Astrocyte of the spinal cord (primary cell): ENCODE measurements around the gene ZNF296.

Experiments
- DNase-seq: peaks from one replicate; pipeline ENCODE4 v3.0.0; 2011; ENCODE audit warnings: low read depth, low spot score
- H3K4me3 ChIP-seq: 2 replicates; pipeline ENCODE4 v1.5.1; 2011; ENCODE audit warnings: low read depth, mild to moderate bottlenecking, low read length, moderate library complexity
- in situ Hi-C: cut with HindIII; loops from 2 replicates; pipeline ENCODE4 v1.10.0; 2017; ENCODE audit warnings: low sequenced_read_pairs
- TF ChIP-seq, protein P1 (sequence below): IDR thresholded peaks from 2 replicates; pipeline ENCODE4 v1.5.1; 2012; ENCODE audit warnings: low read depth, mild to moderate bottlenecking, low read length, inconsistent platforms

Gene ZNF296

GRCh38 chr19:45071545-45071938 lies 4.7 kb downstream of the ZNF296 start:
- TF ChIP-seq, protein P1, sequence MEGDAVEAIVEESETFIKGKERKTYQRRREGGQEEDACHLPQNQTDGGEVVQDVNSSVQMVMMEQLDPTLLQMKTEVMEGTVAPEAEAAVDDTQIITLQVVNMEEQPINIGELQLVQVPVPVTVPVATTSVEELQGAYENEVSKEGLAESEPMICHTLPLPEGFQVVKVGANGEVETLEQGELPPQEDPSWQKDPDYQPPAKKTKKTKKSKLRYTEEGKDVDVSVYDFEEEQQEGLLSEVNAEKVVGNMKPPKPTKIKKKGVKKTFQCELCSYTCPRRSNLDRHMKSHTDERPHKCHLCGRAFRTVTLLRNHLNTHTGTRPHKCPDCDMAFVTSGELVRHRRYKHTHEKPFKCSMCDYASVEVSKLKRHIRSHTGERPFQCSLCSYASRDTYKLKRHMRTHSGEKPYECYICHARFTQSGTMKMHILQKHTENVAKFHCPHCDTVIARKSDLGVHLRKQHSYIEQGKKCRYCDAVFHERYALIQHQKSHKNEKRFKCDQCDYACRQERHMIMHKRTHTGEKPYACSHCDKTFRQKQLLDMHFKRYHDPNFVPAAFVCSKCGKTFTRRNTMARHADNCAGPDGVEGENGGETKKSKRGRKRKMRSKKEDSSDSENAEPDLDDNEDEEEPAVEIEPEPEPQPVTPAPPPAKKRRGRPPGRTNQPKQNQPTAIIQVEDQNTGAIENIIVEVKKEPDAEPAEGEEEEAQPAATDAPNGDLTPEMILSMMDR, result no peak
- in situ Hi-C loops, result no loop called here
- no peak overlapping the region for H3K4me3 ChIP-seq
- DNase-seq, result no peak

DNA sequence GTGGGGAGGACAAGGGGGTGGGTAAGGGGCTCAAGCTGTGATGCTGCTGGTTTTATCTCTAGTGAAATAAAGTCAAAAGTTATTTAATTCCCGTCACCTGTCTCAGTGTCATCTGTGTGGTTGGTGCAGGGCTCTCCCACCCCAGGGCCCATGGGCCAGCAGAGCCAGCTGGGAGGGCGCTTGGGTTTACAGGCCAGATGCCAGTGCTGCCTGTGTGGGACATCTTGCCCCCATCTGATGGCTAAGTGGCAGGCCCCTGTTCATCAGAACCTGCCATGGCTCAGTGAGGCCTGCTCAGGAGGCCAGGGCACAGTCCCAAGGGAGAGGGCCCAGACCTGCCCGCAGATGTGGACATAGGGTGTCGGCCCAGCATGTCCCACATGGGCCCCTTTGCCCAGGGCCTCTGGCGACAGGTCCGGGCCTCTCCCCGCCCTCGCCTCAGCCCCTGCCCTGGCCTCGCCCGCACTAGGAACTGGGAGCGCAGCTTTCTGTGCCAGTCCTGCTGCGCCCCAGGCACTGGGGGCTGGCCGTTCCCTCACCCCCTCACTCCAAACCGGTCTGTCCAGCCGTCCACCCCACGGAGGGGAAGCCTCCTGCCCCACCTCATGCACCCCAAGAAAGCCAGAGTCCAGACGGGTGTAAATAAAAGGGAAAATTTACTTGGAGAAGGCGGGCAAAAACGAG lies 5.3 kb downstream of the ZNF296 start:
- TF ChIP-seq, protein P1, result no peak
- in situ Hi-C loops, result no loop called here
- DNase-seq, result no peak
- H3K4me3 ChIP-seq, result no peak overlapping the region

DNA sequence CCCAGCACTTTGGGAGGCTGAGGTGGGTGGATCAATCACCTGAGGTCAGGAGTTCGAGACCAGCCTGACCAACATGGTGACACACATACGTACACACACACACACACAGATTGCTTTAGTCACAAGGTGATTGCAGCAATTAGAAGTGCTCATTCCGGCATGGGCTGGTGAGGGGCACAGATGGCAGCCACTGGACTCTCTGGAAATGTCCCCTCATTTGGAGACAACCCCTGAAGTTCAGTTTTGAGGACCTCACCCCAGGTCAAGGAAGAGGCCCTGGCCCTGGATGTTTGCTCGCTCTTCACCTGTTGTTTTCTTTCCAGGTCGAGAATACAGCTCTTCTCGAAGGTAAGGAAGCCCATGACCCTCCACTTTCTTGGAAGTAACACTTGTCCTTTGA lies 6.1 kb downstream of the ZNF296 start:
- no peak for DNase-seq
- in situ Hi-C loops, result no loop called here
- H3K4me3 ChIP-seq, result no peak overlapping the region
- TF ChIP-seq, protein P1, result no peak

DNA sequence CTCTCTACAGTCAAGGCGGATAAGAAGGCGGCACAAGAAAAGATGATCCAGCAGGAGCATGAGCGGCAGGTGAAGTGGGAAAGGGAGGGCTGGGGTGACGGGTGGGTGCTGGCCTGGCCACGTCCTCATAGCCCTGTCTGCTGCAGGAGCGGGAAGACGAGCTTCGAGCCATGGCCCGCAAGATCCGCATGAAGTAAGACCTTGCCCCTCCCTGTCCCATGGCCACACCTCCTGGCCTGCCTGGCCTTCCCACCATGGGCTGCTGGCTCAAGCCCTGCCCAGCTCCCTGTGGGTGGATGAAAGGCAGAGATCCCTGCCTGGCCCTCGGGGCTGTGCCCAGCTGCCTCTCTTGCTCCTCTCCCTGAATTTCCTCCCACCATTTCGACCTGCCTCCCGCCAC lies 7.2 kb downstream of the ZNF296 start:
- in situ Hi-C loops, result no loop called here
- DNase-seq, result no peak
- TF ChIP-seq, protein P1, result no peak
- no peak overlapping the region for H3K4me3 ChIP-seq

- H3K4me3 ChIP-seq, result no peak overlapping the region
- TF ChIP-seq, protein P1, result no peak
- no peak for DNase-seq
- in situ Hi-C loops, result no loop called here
These were observed 8.2 kb downstream of the ZNF296 start for GRCh38 chr19:45068041-45068440.

GRCh38 chr19:45066921-45067661 lies 9.2 kb downstream of the ZNF296 start:
- no peak for DNase-seq
- TF ChIP-seq, protein P1, result no peak
- in situ Hi-C loops, result no loop called here
- no peak overlapping the region for H3K4me3 ChIP-seq
